Measurements from ENCODE around the gene THSD8.

The THSD8 gene

GRCh38 chr19:12770922-12771321 lies 30.9 kb upstream of the THSD8 start:
- Histone ChIP-seq H3K79me2 (ENCODE audit: insufficient read depth, low read length) (no peaks in the 10 kb centered on the region), H4K20me1 (ENCODE audit: insufficient read depth, low read length) (no peaks in the 10 kb centered on the region), H3K27ac (ENCODE audit: low read length) (no peak overlapping the region), H3K4me3 (ENCODE audit: low read depth in 1 of 2, low read length in 2 of 2) (no peak overlapping the region), H3K36me3 (ENCODE audit: insufficient read depth, low read length) (no peaks in the 10 kb centered on the region), H3K4me1 (ENCODE audit: insufficient read depth, low read length) (peaks cover 14% of the 10 kb centered on the region), H3K27me3 (ENCODE audit: insufficient read depth, low read length, poor library complexity) (no peaks in the 10 kb centered on the region), H3K9me3 (ENCODE audit: insufficient read depth, low read length, severe bottlenecking) (no peaks in the 10 kb centered on the region), H3K4me2 (ENCODE audit: insufficient read depth, low read length) (no peak overlapping the region), H2AFZ (ENCODE audit: low read depth, low read length) (no peak overlapping the region), H3K9ac (ENCODE audit: low read depth, low read length) (no peak overlapping the region)
- DNase-seq = no peak
- no peak for TF ChIP-seq EZH2 (IDR thresholded peaks at IDR 0.05; ENCODE audit: borderline replicate concordance, low read depth, low read length, severe bottlenecking)
- TF ChIP-seq, protein P1, sequence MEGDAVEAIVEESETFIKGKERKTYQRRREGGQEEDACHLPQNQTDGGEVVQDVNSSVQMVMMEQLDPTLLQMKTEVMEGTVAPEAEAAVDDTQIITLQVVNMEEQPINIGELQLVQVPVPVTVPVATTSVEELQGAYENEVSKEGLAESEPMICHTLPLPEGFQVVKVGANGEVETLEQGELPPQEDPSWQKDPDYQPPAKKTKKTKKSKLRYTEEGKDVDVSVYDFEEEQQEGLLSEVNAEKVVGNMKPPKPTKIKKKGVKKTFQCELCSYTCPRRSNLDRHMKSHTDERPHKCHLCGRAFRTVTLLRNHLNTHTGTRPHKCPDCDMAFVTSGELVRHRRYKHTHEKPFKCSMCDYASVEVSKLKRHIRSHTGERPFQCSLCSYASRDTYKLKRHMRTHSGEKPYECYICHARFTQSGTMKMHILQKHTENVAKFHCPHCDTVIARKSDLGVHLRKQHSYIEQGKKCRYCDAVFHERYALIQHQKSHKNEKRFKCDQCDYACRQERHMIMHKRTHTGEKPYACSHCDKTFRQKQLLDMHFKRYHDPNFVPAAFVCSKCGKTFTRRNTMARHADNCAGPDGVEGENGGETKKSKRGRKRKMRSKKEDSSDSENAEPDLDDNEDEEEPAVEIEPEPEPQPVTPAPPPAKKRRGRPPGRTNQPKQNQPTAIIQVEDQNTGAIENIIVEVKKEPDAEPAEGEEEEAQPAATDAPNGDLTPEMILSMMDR (IDR thresholded peaks at IDR 0.05; ENCODE audit: borderline replicate concordance, extremely low read depth, low read length, poor library complexity, severe bottlenecking) = no peak
- no peak for ATAC-seq (ENCODE audit: insufficient read depth, low read depth)

DNA sequence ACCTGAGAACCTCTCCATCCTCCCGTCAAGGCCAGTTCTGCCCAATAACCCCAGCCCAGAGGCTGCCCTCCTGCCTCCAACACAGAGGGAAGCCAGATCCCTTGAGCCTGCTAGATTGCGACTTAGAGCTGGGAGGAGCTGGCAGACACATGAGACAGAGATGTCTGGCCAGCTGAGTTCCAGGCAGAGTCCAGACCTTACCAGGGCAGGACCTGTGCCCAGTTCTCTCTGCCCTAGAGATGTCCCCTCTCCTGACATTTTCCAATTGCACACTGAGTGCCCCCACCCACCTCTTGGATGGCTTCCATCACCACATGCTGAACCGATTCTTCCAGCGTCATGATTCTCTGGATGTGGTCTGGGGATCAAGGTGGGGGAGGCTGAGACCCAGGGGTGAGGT lies 29.5 kb upstream of the THSD8 start:
- no peak overlapping the region for H3K4me3 ChIP-seq (ENCODE audit: low read depth in 1 of 2, low read length in 2 of 2)
- no peak overlapping the region for H3K4me2 ChIP-seq (ENCODE audit: insufficient read depth, low read length)
- H3K36me3 ChIP-seq (ENCODE audit: insufficient read depth, low read length) = no peaks in the 10 kb centered on the region
- H4K20me1 ChIP-seq (ENCODE audit: insufficient read depth, low read length) = no peaks in the 10 kb centered on the region
- no peak overlapping the region for H3K27ac ChIP-seq (ENCODE audit: low read length)
- no peak overlapping the region for H2AFZ ChIP-seq (ENCODE audit: low read depth, low read length)
- H3K4me1 ChIP-seq (ENCODE audit: insufficient read depth, low read length) = peaks cover 19% of the 10 kb centered on the region
- no peaks in the 10 kb centered on the region for H3K27me3 ChIP-seq (ENCODE audit: insufficient read depth, low read length, poor library complexity)
- DNase-seq = no peak
- H3K79me2 ChIP-seq (ENCODE audit: insufficient read depth, low read length) = no peaks in the 10 kb centered on the region
- H3K9me3 ChIP-seq (ENCODE audit: insufficient read depth, low read length, severe bottlenecking) = no peaks in the 10 kb centered on the region
- no peak overlapping the region for H3K9ac ChIP-seq (ENCODE audit: low read depth, low read length)
- ATAC-seq (ENCODE audit: insufficient read depth, low read depth) = no peak
- TF ChIP-seq, protein P1 (IDR thresholded peaks at IDR 0.05; ENCODE audit: borderline replicate concordance, extremely low read depth, low read length, poor library complexity, severe bottlenecking) = no peak
- TF ChIP-seq EZH2 (IDR thresholded peaks at IDR 0.05; ENCODE audit: borderline replicate concordance, low read depth, low read length, severe bottlenecking) = no peak

DNA sequence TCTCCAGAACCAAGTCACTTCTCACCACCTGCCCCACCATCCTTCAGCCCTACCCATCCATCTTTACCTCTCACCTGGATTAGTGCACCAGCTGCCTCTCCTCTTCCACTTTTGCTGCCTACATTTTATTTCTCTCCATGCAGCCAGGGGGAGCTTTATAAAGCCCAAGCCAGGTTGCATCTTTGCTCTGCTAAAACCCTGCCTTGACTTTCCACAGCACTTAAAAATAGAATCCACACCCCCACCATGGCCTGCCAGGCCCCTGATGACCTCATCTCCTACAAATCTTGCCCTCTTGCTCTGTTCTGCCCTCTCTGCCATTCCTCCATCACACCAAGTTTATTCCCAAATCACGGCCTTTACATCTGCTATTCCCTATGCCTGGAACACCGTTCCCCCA lies 28.3 kb upstream of the THSD8 start:
- Histone ChIP-seq H3K4me2 (ENCODE audit: insufficient read depth, low read length) (no peak overlapping the region), H3K79me2 (ENCODE audit: insufficient read depth, low read length) (no peaks in the 10 kb centered on the region), H3K36me3 (ENCODE audit: insufficient read depth, low read length) (no peaks in the 10 kb centered on the region), H3K27me3 (ENCODE audit: insufficient read depth, low read length, poor library complexity) (no peaks in the 10 kb centered on the region), H2AFZ (ENCODE audit: low read depth, low read length) (no peak overlapping the region), H4K20me1 (ENCODE audit: insufficient read depth, low read length) (no peaks in the 10 kb centered on the region), H3K9me3 (ENCODE audit: insufficient read depth, low read length, severe bottlenecking) (no peaks in the 10 kb centered on the region), H3K27ac (ENCODE audit: low read length) (no peak overlapping the region), H3K4me3 (ENCODE audit: low read depth in 1 of 2, low read length in 2 of 2) (no peak overlapping the region), H3K9ac (ENCODE audit: low read depth, low read length) (no peak overlapping the region), H3K4me1 (ENCODE audit: insufficient read depth, low read length) (peaks cover 32% of the 10 kb centered on the region)
- DNase-seq (no peak), ATAC-seq (ENCODE audit: insufficient read depth, low read depth) (no peak)
- no peak for TF ChIP-seq EZH2 (IDR thresholded peaks at IDR 0.05; ENCODE audit: borderline replicate concordance, low read depth, low read length, severe bottlenecking)
- TF ChIP-seq, protein P1 (IDR thresholded peaks at IDR 0.05; ENCODE audit: borderline replicate concordance, extremely low read depth, low read length, poor library complexity, severe bottlenecking) = peak; percentile 45
